ENCODE results near the gene GLUL. TPM values are rescaled to one million over a fixed set of nuclear protein-coding genes. Genes with fewer than 3 reads are reported as not detected.
A peak's percentile ranks its signal among the peaks of the same experiment; 100 is the strongest.

GLUL gene
- total RNA-seq, 1 donor from 2014 or later: 368 TPM

GRCh38 chr1:182410620-182411273 is 19.2 kb upstream of the GLUL start:
- Histone ChIP-seq H3K27ac (replicated peaks) (peak overlapping the region; percentile 73), H3K27me3 (ENCODE audit: low read depth) (peaks cover 32% of the 10 kb centered on the region), H3K4me1 (peaks cover 14% of the 10 kb centered on the region), H3K36me3 (no peaks in the 10 kb centered on the region), H3K9me3 (replicated peaks) (peaks cover 6% of the 10 kb centered on the region), H3K4me3 (no peak overlapping the region)
- no peak for TF ChIP-seq CTCF (IDR thresholded peaks at IDR 0.05; ENCODE audit: borderline replicate concordance)
- intact Hi-C loops (cut with micrococcal nuclease): no loop called here
- DNase-seq: no peak

GRCh38 chr1:182410138-182410537 is 18.5 kb upstream of the GLUL start:
- intact Hi-C loops (cut with micrococcal nuclease): no loop called here
- Histone ChIP-seq H3K36me3 (no peaks in the 10 kb centered on the region), H3K4me1 (peaks cover 14% of the 10 kb centered on the region), H3K27ac (replicated peaks) (peak overlapping the region; percentile 73), H3K9me3 (replicated peaks) (peaks cover 12% of the 10 kb centered on the region), H3K27me3 (ENCODE audit: low read depth) (peaks cover 29% of the 10 kb centered on the region), H3K4me3 (no peak overlapping the region)
- TF ChIP-seq CTCF (IDR thresholded peaks at IDR 0.05; ENCODE audit: borderline replicate concordance): no peak
- no peak for DNase-seq

GRCh38 chr1:182408435-182409075 is 17.0 kb upstream of the GLUL start:
- no peak overlapping the region for H3K27ac ChIP-seq (replicated peaks)
- no peaks in the 10 kb centered on the region for H3K36me3 ChIP-seq
- intact Hi-C loops (cut with micrococcal nuclease): no loop called here
- peaks cover 13% of the 10 kb centered on the region for H3K9me3 ChIP-seq (replicated peaks)
- no peak for TF ChIP-seq CTCF (IDR thresholded peaks at IDR 0.05; ENCODE audit: borderline replicate concordance)
- peaks cover 14% of the 10 kb centered on the region for H3K4me1 ChIP-seq
- no peak for DNase-seq
- peaks cover 31% of the 10 kb centered on the region for H3K27me3 ChIP-seq (ENCODE audit: low read depth)
- no peak overlapping the region for H3K4me3 ChIP-seq

- no peak overlapping the region for H3K27ac ChIP-seq (replicated peaks)
- peaks cover 31% of the 10 kb centered on the region for H3K27me3 ChIP-seq (ENCODE audit: low read depth)
Observed at GRCh38 chr1:182407724-182408123, 16.1 kb upstream of the GLUL start.

GRCh38 chr1:182406012-182406411 is 14.4 kb upstream of the GLUL start:
- no peaks in the 10 kb centered on the region for H3K36me3 ChIP-seq
- peaks cover 31% of the 10 kb centered on the region for H3K27me3 ChIP-seq (ENCODE audit: low read depth)
- peaks cover 11% of the 10 kb centered on the region for H3K4me1 ChIP-seq
- peaks cover 13% of the 10 kb centered on the region for H3K9me3 ChIP-seq (replicated peaks)
- intact Hi-C loops (cut with micrococcal nuclease): no loop called here
- no peak overlapping the region for H3K27ac ChIP-seq (replicated peaks)
- DNase-seq: no peak
- no peak overlapping the region for H3K4me3 ChIP-seq
- TF ChIP-seq CTCF (IDR thresholded peaks at IDR 0.05; ENCODE audit: borderline replicate concordance): no peak

More at GRCh38 chr1:182407724-182408123, 16.1 kb upstream of the GLUL start:
- H3K4me1 ChIP-seq: peaks cover 14% of the 10 kb centered on the region
- no peaks in the 10 kb centered on the region for H3K36me3 ChIP-seq
- TF ChIP-seq CTCF (IDR thresholded peaks at IDR 0.05; ENCODE audit: borderline replicate concordance): no peak
- DNase-seq: no peak
- no peak overlapping the region for H3K4me3 ChIP-seq
- intact Hi-C loops (cut with micrococcal nuclease): no loop called here
- H3K9me3 ChIP-seq (replicated peaks): peaks cover 13% of the 10 kb centered on the region
